Duodenal mucosa (tissue), 2 donors: Measurements from ENCODE around the gene CPED1.

Experiments used
- H3K27ac ChIP-seq: one replicate; pipeline ENCODE4 v1.7.0; 2013; ENCODE audit warnings: low read depth, low read length
- H3K27me3 ChIP-seq, 2 donors: one replicate each; pipeline ENCODE4 v1.7.0; 2013; ENCODE audit warnings: low read length in 2 of 2, control low read depth in 1 of 2; ENCODE audit not compliant: insufficient read depth in 2 of 2, control insufficient read depth in 1 of 2
- H3K36me3 ChIP-seq, 2 donors: one replicate each; pipeline ENCODE4 v1.7.0; 2013; ENCODE audit warnings: low read length in 2 of 2, control low read depth in 1 of 2; ENCODE audit not compliant: insufficient read depth in 2 of 2, control insufficient read depth in 1 of 2
- H3K4me1 ChIP-seq, 2 donors: one replicate each; pipeline ENCODE4 v1.7.0; 2013; ENCODE audit warnings: low read length in 2 of 2, control low read depth in 1 of 2; ENCODE audit not compliant: insufficient read depth in 2 of 2, control insufficient read depth in 1 of 2
- H3K4me3 ChIP-seq, 2 donors: one replicate each; pipeline ENCODE4 v1.7.0; 2013; ENCODE audit warnings: low read length in 2 of 2, low read depth in 1 of 2
- H3K9ac ChIP-seq, 2 donors: one replicate each; pipeline ENCODE4 v1.7.0; 2013; ENCODE audit warnings: low read length in 2 of 2, low read depth in 1 of 2
- H3K9me3 ChIP-seq, 2 donors: one replicate each; pipeline ENCODE4 v1.7.0; 2013; ENCODE audit warnings: low read length in 2 of 2, control low read depth in 1 of 2; ENCODE audit not compliant: control insufficient read depth in 1 of 2

CPED1 gene

DNA sequence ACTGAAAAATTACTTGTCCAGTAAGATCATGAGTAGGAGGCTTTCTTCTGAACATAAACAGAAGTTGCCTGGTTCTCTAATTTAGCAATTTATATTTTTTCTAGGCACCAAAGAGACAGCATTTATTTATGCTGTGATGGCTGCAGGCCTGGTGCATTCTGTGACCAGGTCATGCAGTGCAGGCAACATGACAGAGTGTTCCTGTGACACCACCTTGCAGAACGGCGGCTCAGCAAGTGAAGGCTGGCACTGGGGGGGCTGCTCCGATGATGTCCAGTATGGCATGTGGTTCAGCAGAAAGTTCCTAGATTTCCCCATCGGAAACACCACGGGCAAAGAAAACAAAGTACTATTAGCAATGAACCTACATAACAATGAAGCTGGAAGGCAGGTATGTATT is 343.1 kb downstream of the CPED1 start:
- Histone ChIP-seq H3K36me3 (no peaks in the 10 kb centered on the region), H3K4me1 (peaks cover 0 to 13% of the 10 kb centered on the region in 2 donors), H3K27me3 (peaks cover 36 to 58% of the 10 kb centered on the region in 2 donors), H3K27ac (no peak overlapping the region), H3K4me3 (no peak overlapping the region), H3K9ac (no peak overlapping the region), H3K9me3 (no peaks in the 10 kb centered on the region)

DNA sequence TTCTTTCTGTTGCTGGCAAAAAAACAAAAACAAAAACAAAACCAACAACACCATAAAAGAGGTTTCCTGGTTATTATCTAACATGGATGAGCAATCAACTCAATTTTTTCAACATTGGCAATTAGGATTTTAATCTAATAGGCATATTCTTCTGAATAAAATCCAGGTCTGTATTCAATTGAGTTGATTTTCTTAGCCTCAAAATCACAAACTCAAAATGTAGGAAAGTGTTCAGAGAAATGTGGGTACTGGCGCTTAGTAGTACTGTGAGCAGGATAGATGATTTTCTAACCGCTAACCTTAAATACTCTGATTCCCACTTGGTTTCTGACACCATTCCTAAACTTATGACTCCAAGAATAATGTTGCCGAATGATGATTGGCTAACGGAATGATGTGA is 345.9 kb downstream of the CPED1 start:
- Histone ChIP-seq H3K9me3 (no peaks in the 10 kb centered on the region), H3K9ac (no peak overlapping the region), H3K4me3 (no peak overlapping the region), H3K27me3 (peaks cover 21 to 42% of the 10 kb centered on the region in 2 donors), H3K27ac (no peak overlapping the region), H3K36me3 (no peaks in the 10 kb centered on the region), H3K4me1 (peaks cover 0 to 11% of the 10 kb centered on the region in 2 donors)

DNA sequence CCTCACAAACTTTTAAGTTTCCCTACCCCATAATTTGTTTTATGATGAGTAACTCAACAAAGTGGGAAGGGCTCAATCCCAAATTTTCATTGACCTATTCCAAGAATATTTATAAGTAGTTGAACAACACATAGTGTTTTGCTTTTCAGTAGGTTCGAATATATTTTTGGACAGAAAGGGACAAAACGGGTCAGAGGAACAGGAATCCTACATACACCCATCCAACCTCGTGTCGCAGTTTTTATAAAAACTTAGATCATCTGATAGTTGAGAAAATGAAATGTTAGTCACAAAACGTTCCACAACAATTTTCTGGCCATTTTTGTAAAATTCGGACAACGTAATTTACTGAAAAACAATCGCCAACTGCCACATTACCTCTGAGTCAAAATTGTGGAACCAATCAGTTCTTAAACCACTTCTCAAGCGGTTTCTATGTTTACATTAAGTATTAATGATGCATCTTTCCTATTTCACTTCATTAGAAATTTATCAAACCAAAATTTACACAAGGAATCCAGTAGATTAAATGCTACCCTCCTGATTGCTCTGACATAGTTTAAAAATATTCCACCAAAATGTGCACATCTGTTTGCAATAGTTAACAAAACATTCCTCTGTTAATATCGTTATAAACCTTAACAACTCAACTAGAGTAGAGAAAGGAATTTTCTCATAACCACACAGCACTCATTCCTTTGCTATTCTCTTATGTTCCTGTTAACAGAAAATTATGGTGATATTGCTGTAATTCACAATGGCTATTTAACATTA is 346.6 kb downstream of the CPED1 start:
- Histone ChIP-seq H3K4me1 (peaks cover 0 to 4% of the 10 kb centered on the region in 2 donors), H3K27me3 (peaks cover 14 to 35% of the 10 kb centered on the region in 2 donors), H3K27ac (no peak overlapping the region), H3K9me3 (no peaks in the 10 kb centered on the region), H3K9ac (no peak overlapping the region), H3K4me3 (no peak overlapping the region), H3K36me3 (no peaks in the 10 kb centered on the region)

GRCh38 chr7:121336579-121336978 is 348.1 kb downstream of the CPED1 start:
- Histone ChIP-seq H3K27me3 (peaks cover 4 to 23% of the 10 kb centered on the region in 2 donors), H3K9me3 (no peaks in the 10 kb centered on the region), H3K4me1 (no peaks in the 10 kb centered on the region), H3K4me3 (no peak overlapping the region), H3K36me3 (no peaks in the 10 kb centered on the region), H3K27ac (no peak overlapping the region), H3K9ac (no peak overlapping the region)

DNA sequence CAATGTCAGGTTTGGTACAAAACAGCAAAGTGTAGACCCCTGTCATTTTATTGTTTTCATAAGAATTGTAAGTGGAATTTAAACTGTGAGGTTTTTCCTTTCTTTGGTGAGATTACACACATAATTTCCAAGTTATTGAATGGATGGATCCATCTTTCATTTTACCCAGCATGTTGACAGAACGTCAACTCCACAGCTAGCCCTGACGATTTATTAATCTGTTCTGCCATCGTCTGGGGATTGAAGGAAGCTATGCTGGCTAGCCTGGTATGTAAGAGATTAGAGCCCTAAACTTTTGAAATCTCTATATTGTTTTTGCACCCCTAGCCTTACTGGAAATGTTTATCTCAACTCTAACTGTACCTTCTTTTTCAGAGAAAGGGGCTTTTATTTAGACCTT is 348.9 kb downstream of the CPED1 start:
- no peak overlapping the region for H3K27ac ChIP-seq
- H3K4me3 ChIP-seq: no peak overlapping the region
- H3K9me3 ChIP-seq: no peaks in the 10 kb centered on the region
- H3K4me1 ChIP-seq: no peaks in the 10 kb centered on the region
- no peak overlapping the region for H3K9ac ChIP-seq
- peaks cover 0 to 16% of the 10 kb centered on the region in 2 donors for H3K27me3 ChIP-seq
- H3K36me3 ChIP-seq: no peaks in the 10 kb centered on the region

GRCh38 chr7:121339082-121339481 is 350.6 kb downstream of the CPED1 start:
- Histone ChIP-seq H3K9me3 (no peaks in the 10 kb centered on the region), H3K4me1 (peaks cover 0 to 2% of the 10 kb centered on the region in 2 donors)

DNA sequence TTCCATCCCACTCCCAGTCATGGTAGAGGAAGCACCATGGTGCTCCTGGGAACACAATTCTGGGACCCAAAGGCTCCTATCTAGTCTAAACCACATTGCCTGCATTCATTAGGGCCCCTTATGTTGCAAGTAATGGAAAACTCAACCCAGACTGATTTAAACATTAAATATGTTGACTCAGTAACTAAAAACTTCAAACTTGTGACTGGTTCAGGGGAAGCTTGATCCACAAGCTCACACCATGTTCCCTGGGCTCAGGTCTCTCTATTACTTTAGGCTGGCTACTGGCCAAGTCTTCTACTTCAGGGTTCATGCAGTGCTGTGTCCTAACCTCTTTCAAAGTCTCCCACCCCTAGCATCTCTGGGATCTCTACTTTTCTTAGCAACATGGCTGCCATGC is 353.4 kb downstream of the CPED1 start:
- Histone ChIP-seq H3K27ac (no peak overlapping the region), H3K4me3 (no peak overlapping the region), H3K36me3 (peaks cover 0 to 9% of the 10 kb centered on the region in 2 donors), H3K9ac (no peak overlapping the region), H3K27me3 (no peaks in the 10 kb centered on the region), H3K9me3 (no peaks in the 10 kb centered on the region), H3K4me1 (peaks cover 8 to 18% of the 10 kb centered on the region in 2 donors)

More at GRCh38 chr7:121339082-121339481, 350.6 kb downstream of the CPED1 start:
- Histone ChIP-seq H3K27me3 (peaks cover 0 to 16% of the 10 kb centered on the region in 2 donors), H3K27ac (no peak overlapping the region), H3K36me3 (no peaks in the 10 kb centered on the region), H3K9ac (no peak overlapping the region), H3K4me3 (no peak overlapping the region)

DNA sequence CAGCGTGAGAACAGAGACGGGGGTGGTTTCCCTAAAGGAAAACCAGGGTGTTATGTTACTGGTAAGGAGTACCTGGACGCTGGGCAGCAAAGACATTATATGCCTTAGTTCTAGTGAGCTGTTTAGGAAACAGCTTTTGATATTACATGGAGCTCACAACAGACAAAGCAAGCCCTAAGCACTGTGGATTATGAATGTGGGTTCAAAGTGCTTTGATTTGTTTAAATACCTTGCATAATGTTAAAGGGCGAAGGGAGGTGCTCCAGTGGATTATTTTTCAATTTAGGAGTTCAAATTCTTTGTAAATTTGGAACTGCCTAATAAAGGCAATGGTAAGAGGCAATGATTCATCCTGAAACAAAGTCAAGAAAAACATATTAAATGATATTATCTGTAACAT is 354.1 kb downstream of the CPED1 start:
- Histone ChIP-seq H3K4me3 (no peak overlapping the region), H3K27ac (no peak overlapping the region), H3K27me3 (no peaks in the 10 kb centered on the region), H3K36me3 (peaks cover 0 to 15% of the 10 kb centered on the region in 2 donors), H3K4me1 (peaks cover 8 to 18% of the 10 kb centered on the region in 2 donors), H3K9me3 (no peaks in the 10 kb centered on the region), H3K9ac (no peak overlapping the region)

DNA sequence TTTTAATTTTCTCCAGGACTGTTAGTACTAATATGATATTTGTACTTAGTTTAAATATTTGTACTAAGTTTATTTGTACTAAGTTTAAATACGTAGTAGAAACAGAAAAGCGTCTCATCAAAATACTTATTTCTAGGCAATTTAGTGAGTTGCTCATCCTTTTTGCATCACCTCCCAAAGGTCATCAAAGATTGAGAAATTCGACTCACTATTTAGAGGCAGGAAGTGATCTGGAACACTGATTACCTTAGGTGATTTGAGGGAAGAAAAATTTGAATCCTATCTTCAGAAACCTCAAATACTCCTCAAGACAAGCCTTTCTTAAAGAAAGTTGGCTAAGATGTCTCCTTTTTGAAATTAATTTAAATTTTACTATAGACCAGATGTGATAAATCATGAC is 354.8 kb downstream of the CPED1 start:
- H3K4me1 ChIP-seq: peaks cover 8 to 18% of the 10 kb centered on the region in 2 donors

DNA sequence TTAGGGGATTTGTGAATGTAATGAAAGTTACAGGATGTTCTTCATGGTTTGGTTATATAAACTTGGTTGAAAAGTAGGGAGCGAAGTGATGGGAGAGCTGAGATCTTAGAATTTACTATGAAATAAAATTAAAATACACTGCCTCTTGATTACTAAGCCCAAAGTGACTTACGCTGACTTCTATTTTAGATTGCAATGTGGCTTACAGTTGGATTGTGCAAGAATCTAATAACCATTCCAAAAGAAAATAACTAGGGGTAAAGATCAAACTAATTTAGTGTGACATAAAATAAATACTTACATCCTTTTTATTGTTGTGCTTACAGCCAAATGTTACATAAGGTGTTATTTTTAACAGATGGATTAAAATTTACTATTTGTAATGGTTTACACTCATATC is 355.6 kb downstream of the CPED1 start:
- H3K4me1 ChIP-seq: peaks cover 8 to 18% of the 10 kb centered on the region in 2 donors
- H3K27ac ChIP-seq: no peak overlapping the region
- no peak overlapping the region for H3K4me3 ChIP-seq

More for the DNA sequence above, 354.8 kb downstream of the CPED1 start:
- no peak overlapping the region for H3K4me3 ChIP-seq
- H3K9me3 ChIP-seq: no peaks in the 10 kb centered on the region
- no peak overlapping the region for H3K9ac ChIP-seq
- H3K36me3 ChIP-seq: peaks cover 0 to 15% of the 10 kb centered on the region in 2 donors
- H3K27ac ChIP-seq: no peak overlapping the region
- no peaks in the 10 kb centered on the region for H3K27me3 ChIP-seq

More for the DNA sequence above, 355.6 kb downstream of the CPED1 start:
- Histone ChIP-seq H3K27me3 (no peaks in the 10 kb centered on the region), H3K9me3 (no peaks in the 10 kb centered on the region), H3K9ac (no peak overlapping the region), H3K36me3 (peaks cover 0 to 15% of the 10 kb centered on the region in 2 donors)
